HCT116 (cell line): ENCODE results near the gene DNASE2. TPM values are rescaled to one million over a fixed set of nuclear protein-coding genes. Genes with fewer than 3 reads are reported as not detected.

Experiments
- ATAC-seq: fragments of 200-7000 bp; cut with Tn5 transposase; 2 replicates; pipeline ENCODE4 v1.9.1; 2020; ENCODE audit warnings: mild to moderate bottlenecking, moderate library complexity
- BruUV-seq: library from RNA; stranded (reverse); fragments of 400-500 nt; replicated peaks from 2 replicates; lab custom pipeline; 2021; lab: Mats Ljungman, UMichigan
- CTCF ChIA-PET: fragments of 300-600 bp; sonication (Branson Sonifier 250); formaldehyde crosslinking; loops from one replicate; lab custom pipeline; 2021; ENCODE audit warnings: antibody characterized with exemption; lab: Charles Lee
- POLR2A ChIA-PET: fragments of 300-600, 350-600 bp; sonication (Branson Sonifier 250); formaldehyde crosslinking; loops from one replicate; lab custom pipeline; 2021; ENCODE audit warnings: antibody characterized with exemption; lab: Charles Lee
- RAD21 ChIA-PET, 2 experiments: fragments of 300-600 bp; sonication (Branson Sonifier 250); formaldehyde crosslinking; loops; one replicate each; lab custom pipeline; 2023; ENCODE audit warnings: low total read pairs in 2 of 2; ENCODE audit not compliant: uncharacterized antibody in 2 of 2, unreplicated experiment in 2 of 2, low non-redundant PET in 1 of 2; lab: Charles Lee
- DNase-seq: peaks from one replicate; pipeline ENCODE4 v3.0.0-alpha.2; 2010; ENCODE audit warnings: low read depth, low spot score
- H2AFZ ChIP-seq: fragments of 200-600 bp; shearing (Covaris generic), sonication (generic); 2 replicates; pipeline ENCODE4 v1.6.1; 2017; ENCODE audit warnings: low read depth, mixed run types, mixed read lengths, antibody characterized with exemption, low read length; ENCODE audit not compliant: poor library complexity, severe bottlenecking
- H3K27ac ChIP-seq: 2 replicates; pipeline ENCODE4 v1.5.1; 2012; ENCODE audit warnings: low read depth, low read length
- H3K27me3 ChIP-seq: fragments of 200-600 bp; sonication (generic); 2 replicates; pipeline ENCODE4 v1.6.1; 2016; ENCODE audit warnings: mixed run types, low read length, mixed read lengths; ENCODE audit not compliant: insufficient read depth
- H3K36me3 ChIP-seq, 2 experiments: fragments of 200-500 bp in 1 of 2; fragments of 200-600 bp in 1 of 2; sonication (Bioruptor generic) in 1 of 2; sonication (generic) in 1 of 2; 2 replicates each; pipeline versions ENCODE4 v1.5.1 to v1.6.1; 2014 to 2016; ENCODE audit warnings: low read length in 2 of 2, inconsistent platforms in 1 of 2, mixed read lengths in 1 of 2, mixed run types in 1 of 2; ENCODE audit not compliant: insufficient read depth in 2 of 2, control insufficient read depth in 1 of 2
- H3K4me1 ChIP-seq, 2 experiments: fragments of 200-600 bp in 1 of 2; sonication (generic) in 1 of 2; 2 replicates each; pipeline versions ENCODE4 v1.5.1 to v1.6.1; 2012 to 2017; ENCODE audit warnings: low read length in 2 of 2, inconsistent platforms in 1 of 2, mild to moderate bottlenecking in 1 of 2, mixed read lengths in 1 of 2, mixed run types in 1 of 2, moderate library complexity in 1 of 2; ENCODE audit not compliant: insufficient read depth in 2 of 2, control insufficient read depth in 1 of 2
- H3K4me2 ChIP-seq: fragments of 200-600 bp; sonication (generic); 2 replicates; pipeline ENCODE4 v1.6.1; 2017; ENCODE audit warnings: mixed run types, low read length, mixed read lengths
- H3K4me3 ChIP-seq, 2 experiments: fragments of 200-600 bp in 1 of 2; sonication (generic) in 1 of 2; replicated peaks in 1 of 2; 2 replicates each; pipeline ENCODE4 v1.5.1; 2011 to 2016; ENCODE audit warnings: low read length in 2 of 2, control low read depth in 1 of 2, low read depth in 1 of 2, mild to moderate bottlenecking in 1 of 2, mixed read lengths in 1 of 2, mixed run types in 1 of 2
- H3K79me2 ChIP-seq: fragments of 200-600 bp; sonication (generic); 2 replicates; pipeline ENCODE4 v1.6.1; 2017; ENCODE audit warnings: mild to moderate bottlenecking, mixed run types, low read length, moderate library complexity, mixed read lengths; ENCODE audit not compliant: insufficient read depth
- H3K9ac ChIP-seq: fragments of 200-600 bp; sonication (generic); 2 replicates; pipeline ENCODE4 v1.6.1; 2016; ENCODE audit warnings: low read length, mixed read lengths
- H3K9me2 ChIP-seq: fragments of 200-600 bp; sonication (generic), shearing (Covaris generic); 2 replicates; pipeline ENCODE4 v1.6.1; 2017; ENCODE audit warnings: mixed run types, mild to moderate bottlenecking, moderate library complexity; ENCODE audit not compliant: insufficient read depth
- H3K9me3 ChIP-seq, 2 experiments: fragments of 200-500 bp in 1 of 2; fragments of 200-600 bp in 1 of 2; sonication (Bioruptor generic) in 1 of 2; sonication (generic) in 1 of 2; 2 replicates each; pipeline ENCODE4 v1.6.1; 2014 to 2017; ENCODE audit warnings: low read length in 2 of 2, mixed read lengths in 2 of 2, inconsistent platforms in 1 of 2, low read depth in 1 of 2, mild to moderate bottlenecking in 1 of 2, mixed run types in 1 of 2, moderate library complexity in 1 of 2; ENCODE audit not compliant: control insufficient read depth in 1 of 2, insufficient read depth in 1 of 2
- H4K20me1 ChIP-seq: fragments of 200-600 bp; sonication (generic), shearing (Covaris generic); 2 replicates; pipeline ENCODE4 v1.6.1; 2017; ENCODE audit warnings: mixed run types, mild to moderate bottlenecking, moderate library complexity; ENCODE audit not compliant: insufficient read depth
- CBX3 ChIP-seq: IDR thresholded peaks from 2 replicates; pipeline ENCODE4 v1.6.1; 2012; ENCODE audit warnings: low read depth
- CEBPB ChIP-seq: IDR thresholded peaks from 2 replicates; pipeline ENCODE4 v1.6.1; 2012; ENCODE audit warnings: low read depth
- EGR1 ChIP-seq: IDR thresholded peaks from 2 replicates; pipeline ENCODE4 v1.6.1; 2012; ENCODE audit warnings: low read depth
- ELF1 ChIP-seq: IDR thresholded peaks from 2 replicates; pipeline ENCODE4 v1.6.1; 2012; ENCODE audit warnings: low read depth, borderline replicate concordance
- FOSL1 ChIP-seq: IDR thresholded peaks from 2 replicates; pipeline ENCODE4 v1.6.1; 2012; ENCODE audit warnings: low read depth
- JUND ChIP-seq: IDR thresholded peaks from 2 replicates; pipeline ENCODE4 v1.6.1; 2012
- MAX ChIP-seq: IDR thresholded peaks from 2 replicates; pipeline ENCODE4 v1.6.1; 2012
- RAD21 ChIP-seq: IDR thresholded peaks from 2 replicates; pipeline ENCODE4 v1.6.1; 2012; ENCODE audit warnings: low read depth, mild to moderate bottlenecking
- REST ChIP-seq: IDR thresholded peaks from 2 replicates; pipeline ENCODE4 v1.6.1; 2012; ENCODE audit warnings: low read depth
- SIN3A ChIP-seq: IDR thresholded peaks from 2 replicates; pipeline ENCODE4 v1.6.1; 2012; ENCODE audit warnings: low read depth
- SRF ChIP-seq: IDR thresholded peaks from 2 replicates; pipeline ENCODE4 v1.6.1; 2012; ENCODE audit warnings: low read depth
- TCF7L2 ChIP-seq: IDR thresholded peaks from 2 replicates; pipeline ENCODE4 v1.7.0; 2011; ENCODE audit warnings: borderline replicate concordance, inconsistent platforms; ENCODE audit not compliant: insufficient read depth, insufficient read length; ENCODE audit errors: extremely low read depth
- ZBTB33 ChIP-seq: IDR thresholded peaks from 2 replicates; pipeline ENCODE4 v1.6.1; 2011; ENCODE audit warnings: mild to moderate bottlenecking, low read length, moderate library complexity; ENCODE audit not compliant: insufficient replicate concordance; ENCODE audit errors: extremely low read depth
- intact Hi-C: fragments of 100-400 bp; cut with micrococcal nuclease; formaldehyde crosslinking; loops from 2 replicates; pipeline ENCODE4 v1.10.0; 2022
- total RNA-seq: library from RNA; stranded (reverse); gene quantifications from one replicate; pipeline ENCODE4 v1.2.1, GENCODE V29; 2021; ENCODE audit not compliant: unreplicated experiment

DNASE2 gene
- total RNA-seq, 1 experiment from 2014 or later = 36.6 TPM

- Histone ChIP-seq H3K27ac (no peak overlapping the region), H4K20me1 (no peaks in the 10 kb centered on the region), H3K9me3 (no peaks in the 10 kb centered on the region), H3K4me2 (no peak overlapping the region), H3K27me3 (no peaks in the 10 kb centered on the region), H2AFZ (no peak overlapping the region), H3K79me2 (no peaks in the 10 kb centered on the region), H3K4me3 (no peak overlapping the region), H3K9me2 (no peaks in the 10 kb centered on the region), H3K4me1 (peaks cover 0 to 3% of the 10 kb centered on the region in 2 experiments; a peak in 2 of 4 replicates), H3K9ac (no peak overlapping the region), H3K36me3 (no peaks in the 10 kb centered on the region)
- DNase-seq = no peak
- no TSS peak for BruUV-seq
- CTCF ChIA-PET = no interaction called here
- RAD21 ChIA-PET = no interaction called here
- intact Hi-C loops = no loop called here
- TF ChIP-seq REST (no peak), JUND (no peak), FOSL1 (no peak), SIN3A (no peak), ZBTB33 (no peak), RAD21 (no peak), TCF7L2 (no peak), SRF (no peak), ELF1 (no peak), CEBPB (no peak), MAX (no peak), CBX3 (no peak), EGR1 (no peak)
- ATAC-seq = no peak
- POLR2A ChIA-PET = no interaction called here
Observed at GRCh38 chr19:12913851-12914690, 32.8 kb upstream of the DNASE2 start.
